ENCODE results near the gene KCNJ4. TPM values are rescaled to one million over a fixed set of nuclear protein-coding genes. Genes with fewer than 3 reads are reported as not detected.

The KCNJ4 gene
- total RNA-seq, 1 experiment from 2014 or later = 0.18 TPM

- ChIA-PET POLR2A (interaction anchor here (0.6 to 0.7 kb wide), 2 partner anchors 104 to 423 kb away, joined by 3 to 4 read pairs; no protein-coding TSS in a partner anchor), CTCF (no interaction called here)
- no TSS peak for BruUV-seq (replicated peaks)
- in situ Hi-C loops (cut with HindIII; ENCODE audit: low pct_unique_long_range_greater_than_20kb, low sequenced_read_pairs) (no loop called here), intact Hi-C loops (cut with micrococcal nuclease; ENCODE audit: unreplicated experiment) (no loop called here)
- H3K4me3 ChIP-seq (ENCODE audit: low read depth in 2 of 2, low read length in 2 of 2) = no peak overlapping the region
- H3K36me3 ChIP-seq (ENCODE audit: control insufficient read depth, insufficient read depth, low read length) = peaks cover 75% of the 10 kb centered on the region
- no peaks in the 10 kb centered on the region for H3K27me3 ChIP-seq (ENCODE audit: control insufficient read depth, insufficient read depth, low read length)
- no peak for TF ChIP-seq REST (IDR thresholded peaks at IDR 0.05; ENCODE audit: insufficient read depth in 1 of 2, low read depth in 2 of 2, low read length in 1 of 2)
- no peak for TF ChIP-seq SIN3A (IDR thresholded peaks at IDR 0.05; ENCODE audit: borderline replicate concordance, insufficient read depth, low read depth, low read length)
- TF ChIP-seq TCF7L2 (IDR thresholded peaks at IDR 0.05; ENCODE audit: low read depth, low read length) = no peak
- no peak for TF ChIP-seq POLR2AphosphoS5 (IDR thresholded peaks at IDR 0.05; ENCODE audit: low read depth, low read length)
- TF ChIP-seq CTCF (IDR thresholded peaks at IDR 0.05) = no peak
- no peaks in the 10 kb centered on the region for H3K9me3 ChIP-seq (ENCODE audit: control insufficient read depth, insufficient read depth, low read depth, low read length)
- DNase-seq (ENCODE audit: low read depth, low spot score) (no peak), ATAC-seq (no peak)
- H3K4me1 ChIP-seq (ENCODE audit: control insufficient read depth, insufficient read depth, low read length) = no peaks in the 10 kb centered on the region; the same call in 1 of the 2 replicates
- H3K27ac ChIP-seq (ENCODE audit: low read length) = no peak overlapping the region
Observed at GRCh38 chr22:38494498-38494897, 39.5 kb upstream of the KCNJ4 start.

- intact Hi-C loops (cut with micrococcal nuclease; ENCODE audit: unreplicated experiment) (no loop called here), in situ Hi-C loops (cut with HindIII; ENCODE audit: low pct_unique_long_range_greater_than_20kb, low sequenced_read_pairs) (no loop called here)
- no TSS peak for BruUV-seq (replicated peaks)
- no peak overlapping the region for H3K27ac ChIP-seq (ENCODE audit: low read length)
- H3K27me3 ChIP-seq (ENCODE audit: control insufficient read depth, insufficient read depth, low read length) = no peaks in the 10 kb centered on the region
- no peak for TF ChIP-seq REST (IDR thresholded peaks at IDR 0.05; ENCODE audit: insufficient read depth in 1 of 2, low read depth in 2 of 2, low read length in 1 of 2)
- no peak for TF ChIP-seq SIN3A (IDR thresholded peaks at IDR 0.05; ENCODE audit: borderline replicate concordance, insufficient read depth, low read depth, low read length)
- no peak for TF ChIP-seq CTCF (IDR thresholded peaks at IDR 0.05)
- no peak for TF ChIP-seq POLR2AphosphoS5 (IDR thresholded peaks at IDR 0.05; ENCODE audit: low read depth, low read length)
- TF ChIP-seq TCF7L2 (IDR thresholded peaks at IDR 0.05; ENCODE audit: low read depth, low read length) = no peak
- DNase-seq (ENCODE audit: low read depth, low spot score) (no peak), ATAC-seq (no peak)
- CTCF ChIA-PET = no interaction called here
- peaks cover 70% of the 10 kb centered on the region for H3K36me3 ChIP-seq (ENCODE audit: control insufficient read depth, insufficient read depth, low read length)
- POLR2A ChIA-PET = no interaction called here
- no peaks in the 10 kb centered on the region for H3K9me3 ChIP-seq (ENCODE audit: control insufficient read depth, insufficient read depth, low read depth, low read length)
- H3K4me1 ChIP-seq (ENCODE audit: control insufficient read depth, insufficient read depth, low read length) = no peaks in the 10 kb centered on the region; the same call in 1 of the 2 replicates
- no peak overlapping the region for H3K4me3 ChIP-seq (ENCODE audit: low read depth in 2 of 2, low read length in 2 of 2)
Observed at GRCh38 chr22:38491707-38492348, 36.8 kb upstream of the KCNJ4 start.

Data from Panc1 (cell line).